GM21390 (cell line): ENCODE results near the gene ACSM3.
"Not testable (repeated sequence)": the region's sequence is repeated elsewhere in the genome, so short reads cannot be mapped to it uniquely, and the experiment has no call there.

Experiments used
- ATAC-seq: cut with Tn5 transposase; IDR thresholded peaks from one replicate; pipeline ENCODE4 v1.9.1; 2021; ENCODE audit not compliant: unreplicated experiment

Gene ACSM3

GRCh38 chr16:20805684-20806167 is 41.9 kb downstream of the ACSM3 start:
- not testable (repeated sequence) for ATAC-seq

GRCh38 chr16:20806168-20807050 is 42.6 kb downstream of the ACSM3 start, which contains the start of the genes ERI2 and REXO5:
Gene ERI2 (minus strand): TSS chr16:20806472. CDS start chr16:20806430, 42 bp downstream.
Gene REXO5 (plus strand): TSS chr16:20806527. CDS start chr16:20806954, 427 bp downstream.
- peak; percentile 80 for ATAC-seq

GRCh38 chr16:20807862-20808261 is 44.0 kb downstream of the ACSM3 start:
- ATAC-seq = no peak

GRCh38 chr16:20811889-20812439 is 48.1 kb downstream of the ACSM3 start:
- ATAC-seq = no peak

- ATAC-seq = no peak
Observed at GRCh38 chr16:20812510-20812909, 48.7 kb downstream of the ACSM3 start.

GRCh38 chr16:20814784-20815183 is 51.0 kb downstream of the ACSM3 start:
- ATAC-seq = no peak

- ATAC-seq = no peak
Observed at GRCh38 chr16:20818929-20819585, 55.2 kb downstream of the ACSM3 start.

GRCh38 chr16:20821682-20822081 is 57.9 kb downstream of the ACSM3 start:
- no peak for ATAC-seq

- no peak for ATAC-seq
Observed at GRCh38 chr16:20822521-20823325, 58.9 kb downstream of the ACSM3 start.

GRCh38 chr16:20826039-20826566 is 62.3 kb downstream of the ACSM3 start:
- ATAC-seq = no peak

GRCh38 chr16:20829536-20829935 is 65.7 kb downstream of the ACSM3 start:
- no peak for ATAC-seq

GRCh38 chr16:20830372-20830771 is 66.6 kb downstream of the ACSM3 start:
- ATAC-seq = no peak

- no peak for ATAC-seq
Observed at GRCh38 chr16:20833086-20833485, 69.3 kb downstream of the ACSM3 start.

- ATAC-seq = no peak
Observed at GRCh38 chr16:20838240-20838639, 74.4 kb downstream of the ACSM3 start.

GRCh38 chr16:20839504-20839903 is 75.7 kb downstream of the ACSM3 start:
- no peak for ATAC-seq

- no peak for ATAC-seq
Observed at GRCh38 chr16:20844054-20844453, 80.2 kb downstream of the ACSM3 start.

- ATAC-seq = no peak
Observed at GRCh38 chr16:20844588-20844987, 80.8 kb downstream of the ACSM3 start.

- ATAC-seq = no peak
Observed at GRCh38 chr16:20846030-20846429, 82.2 kb downstream of the ACSM3 start.

- no peak for ATAC-seq
Observed at GRCh38 chr16:20846551-20846950, 82.7 kb downstream of the ACSM3 start.
